Frontal cortex (tissue), 4 donors: ENCODE data around the gene SMARCA2. TPM values are rescaled to one million over a fixed set of nuclear protein-coding genes. Genes with fewer than 3 reads are reported as not detected.
A peak's percentile ranks its signal among the peaks of the same experiment; 100 is the strongest.

ENCODE experiments used
- DNase-seq, 2 donors: peaks; one replicate each; pipeline ENCODE4 v3.0.0; 2012; ENCODE audit warnings: low spot score in 2 of 2
- FAIRE-seq: peaks from 2 replicates; lab custom pipeline; 2012; peaks lifted over from hg19 to GRCh38; lab: Jason Lieb, UNC
- total RNA-seq: library from RNA; depleted of rRNA; stranded (reverse); fragments of >200 nt; gene quantifications from one replicate; pipeline ENCODE4 v1.2.3, GENCODE V29; 2014
- donor health status: control.
- donor health status: control.
- donor health status: control.

The SMARCA2 gene
- total RNA-seq, 1 donor from 2014 or later = 227 TPM

DNA sequence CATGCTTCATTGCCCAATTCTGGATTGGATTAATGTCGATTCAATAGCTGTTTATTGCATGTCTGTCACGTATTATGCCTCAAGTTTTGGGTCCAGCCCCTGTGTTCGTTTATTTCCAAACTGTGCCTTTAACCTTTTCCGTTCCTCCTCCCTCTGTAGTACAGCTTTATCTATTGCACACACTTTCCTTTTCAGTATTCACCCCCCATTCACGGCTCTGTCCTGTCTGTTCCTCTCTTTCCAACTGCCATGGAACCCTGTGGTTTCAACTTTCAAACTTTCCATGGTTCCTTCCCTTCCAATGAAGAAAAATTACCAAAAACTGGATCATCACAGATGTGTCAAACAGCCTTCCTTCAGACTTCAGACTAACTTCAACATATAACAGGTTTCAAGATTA, 17.1 kb downstream of the SMARCA2 start:
- FAIRE-seq = no peak
- DNase-seq = no peak

DNA sequence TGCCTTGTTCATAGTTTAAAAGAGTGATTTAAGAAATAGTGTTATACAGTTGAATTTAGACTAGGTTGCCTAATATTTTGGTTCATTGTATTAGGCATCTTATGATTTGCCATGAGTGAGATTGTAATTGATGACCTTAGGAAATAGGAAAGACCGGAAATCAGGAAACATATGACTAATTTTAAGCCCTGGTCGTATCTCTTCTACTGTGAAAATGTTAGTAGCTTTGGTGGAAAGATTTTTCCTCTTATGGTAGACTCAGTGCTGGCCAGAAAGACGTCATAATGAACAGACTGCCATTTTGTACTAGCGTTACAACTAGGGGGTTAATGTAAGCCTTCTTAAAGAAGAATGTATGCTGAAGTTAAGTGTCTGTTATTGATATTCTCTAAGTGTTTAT, 21.7 kb downstream of the SMARCA2 start:
- FAIRE-seq = no peak
- no peak for DNase-seq

DNA sequence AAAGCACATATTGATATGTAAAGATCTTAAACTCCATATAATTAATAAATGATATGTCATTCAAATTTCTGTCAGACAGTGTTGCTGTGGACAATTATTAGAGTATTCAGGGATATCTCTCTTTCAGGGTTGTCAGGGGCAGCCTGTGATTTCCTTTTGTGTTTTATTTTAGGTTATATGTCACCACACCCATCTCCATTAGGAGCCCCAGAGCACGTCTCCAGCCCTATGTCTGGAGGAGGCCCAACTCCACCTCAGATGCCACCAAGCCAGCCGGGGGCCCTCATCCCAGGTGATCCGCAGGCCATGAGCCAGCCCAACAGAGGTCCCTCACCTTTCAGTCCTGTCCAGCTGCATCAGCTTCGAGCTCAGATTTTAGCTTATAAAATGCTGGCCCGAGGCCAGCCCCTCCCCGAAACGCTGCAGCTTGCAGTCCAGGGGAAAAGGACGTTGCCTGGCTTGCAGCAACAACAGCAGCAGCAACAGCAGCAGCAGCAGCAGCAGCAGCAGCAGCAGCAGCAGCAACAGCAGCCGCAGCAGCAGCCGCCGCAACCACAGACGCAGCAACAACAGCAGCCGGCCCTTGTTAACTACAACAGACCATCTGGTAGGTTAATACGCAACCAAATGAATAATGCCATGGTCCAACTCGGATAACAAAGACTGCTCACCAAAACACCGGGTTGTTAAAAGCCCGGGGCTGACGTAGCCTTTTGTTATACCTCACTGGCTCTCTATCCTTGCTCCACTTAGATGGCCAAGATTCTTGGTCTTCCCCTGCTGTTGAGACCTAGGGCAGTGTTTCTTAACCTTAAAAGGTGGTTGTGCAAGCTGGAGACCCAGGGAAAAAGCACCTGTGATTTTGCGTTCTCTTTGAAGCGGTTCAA, 24.4 kb downstream of the SMARCA2 start:
- DNase-seq (no peak), FAIRE-seq (no peak)

DNA sequence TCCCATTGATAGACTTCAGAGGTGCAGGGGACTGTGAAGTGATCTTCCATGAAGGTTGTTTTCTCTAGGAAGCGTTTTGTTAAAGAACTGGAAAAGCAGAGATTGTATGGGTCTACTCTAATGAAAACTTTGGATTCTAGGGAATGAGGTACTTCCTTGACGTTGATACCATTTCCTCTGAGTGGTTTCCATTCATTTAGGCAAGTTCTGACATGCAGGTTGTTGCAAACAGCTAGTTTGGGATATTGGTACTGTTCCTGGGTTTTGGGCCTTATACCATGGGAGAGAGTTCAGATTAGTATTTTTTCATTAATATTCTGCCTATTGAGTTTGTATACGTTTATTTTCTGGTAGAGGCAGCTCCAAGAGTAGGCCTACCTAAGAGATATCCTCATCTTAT, 25.7 kb downstream of the SMARCA2 start:
- DNase-seq (no peak), FAIRE-seq (no peak)

DNA sequence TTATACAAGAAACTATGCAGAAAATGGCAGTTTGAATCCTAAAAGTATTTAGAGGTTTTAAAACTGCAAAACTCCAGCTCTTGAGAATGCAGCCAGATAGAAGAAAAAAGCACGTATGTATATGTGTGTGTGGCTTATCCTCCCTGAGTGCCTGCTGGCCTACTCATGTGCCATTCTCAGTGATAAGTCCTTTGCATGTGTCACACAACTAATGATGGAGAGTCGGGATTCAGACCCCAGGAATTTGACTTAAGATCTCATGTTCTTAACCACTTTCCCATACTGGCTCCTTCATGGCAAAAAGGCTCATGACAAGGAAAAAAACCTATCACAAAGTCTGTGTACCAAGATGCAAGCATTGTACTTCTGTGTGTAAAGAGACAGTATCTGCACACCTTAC, 26.6 kb downstream of the SMARCA2 start:
- no peak for DNase-seq
- no peak for FAIRE-seq

DNA sequence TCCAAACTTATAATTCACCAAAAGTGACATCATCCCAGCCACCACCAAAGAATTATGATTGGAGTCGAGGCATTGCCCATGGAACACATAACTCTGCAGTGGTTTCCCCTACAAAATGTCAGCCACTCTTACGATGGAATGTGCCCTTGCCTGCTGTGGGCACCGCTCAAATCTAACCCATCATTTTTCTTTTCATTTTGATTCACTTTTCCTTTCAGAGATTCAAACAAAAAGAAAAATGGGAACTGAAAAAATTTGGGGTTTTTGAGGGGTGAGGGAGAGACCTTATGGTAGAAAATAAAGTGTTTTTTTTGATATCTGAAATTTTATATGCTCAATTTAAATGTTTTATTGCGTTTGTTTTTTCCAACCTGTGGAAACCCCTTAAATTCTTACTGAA, 28.1 kb downstream of the SMARCA2 start:
- no peak for FAIRE-seq

DNA sequence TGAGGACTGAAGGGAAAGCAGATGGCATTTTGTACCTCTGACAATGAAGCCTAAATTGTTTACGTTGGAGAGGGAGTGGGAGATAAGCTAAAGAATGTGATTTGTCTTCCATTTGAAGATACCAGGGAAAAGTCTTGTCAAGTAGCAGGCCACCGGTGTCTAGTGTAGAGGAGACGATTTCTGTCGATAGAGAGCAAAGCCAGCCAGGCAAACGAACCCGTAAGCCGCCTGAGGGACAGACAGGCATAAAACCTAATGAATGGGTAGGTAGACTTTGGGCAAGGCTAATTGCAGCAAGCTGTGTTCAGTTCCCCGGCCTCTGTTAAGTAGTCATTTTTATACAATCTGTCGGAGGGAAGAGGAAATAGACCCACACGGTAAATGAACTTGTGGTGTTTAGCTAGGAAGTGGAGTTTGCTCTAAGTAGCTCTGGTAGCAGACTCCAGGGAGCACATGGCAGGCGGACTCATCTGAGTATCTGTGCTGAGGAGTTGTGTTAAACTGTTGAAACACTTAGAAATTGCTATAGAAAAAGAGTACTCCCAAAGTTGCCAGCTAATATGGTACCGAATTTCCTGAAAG, 28.8 kb downstream of the SMARCA2 start:
- no peak for FAIRE-seq
- no peak for DNase-seq

More for the DNA sequence above, 28.1 kb downstream of the SMARCA2 start:
- DNase-seq = no peak

DNA sequence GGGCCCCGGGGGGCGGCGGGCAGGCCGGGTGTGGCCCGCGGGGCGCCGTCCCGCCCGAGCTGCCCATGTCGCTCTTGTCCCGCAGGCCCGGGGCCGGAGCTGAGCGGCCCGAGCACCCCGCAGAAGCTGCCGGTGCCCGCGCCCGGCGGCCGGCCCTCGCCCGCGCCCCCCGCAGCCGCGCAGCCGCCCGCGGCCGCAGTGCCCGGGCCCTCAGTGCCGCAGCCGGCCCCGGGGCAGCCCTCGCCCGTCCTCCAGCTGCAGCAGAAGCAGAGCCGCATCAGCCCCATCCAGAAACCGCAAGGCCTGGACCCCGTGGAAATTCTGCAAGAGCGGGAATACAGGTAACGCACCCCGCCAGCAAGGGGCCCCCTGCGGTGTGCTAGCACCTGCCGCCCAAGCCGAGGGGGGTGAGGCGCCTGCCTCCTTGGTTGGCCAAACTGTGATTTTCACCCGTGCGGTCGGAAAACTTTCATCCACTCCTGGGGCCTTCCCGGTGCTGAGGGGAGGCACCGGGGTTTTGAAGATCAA, 32.1 kb downstream of the SMARCA2 start:
- no peak for DNase-seq
- FAIRE-seq = no peak

DNA sequence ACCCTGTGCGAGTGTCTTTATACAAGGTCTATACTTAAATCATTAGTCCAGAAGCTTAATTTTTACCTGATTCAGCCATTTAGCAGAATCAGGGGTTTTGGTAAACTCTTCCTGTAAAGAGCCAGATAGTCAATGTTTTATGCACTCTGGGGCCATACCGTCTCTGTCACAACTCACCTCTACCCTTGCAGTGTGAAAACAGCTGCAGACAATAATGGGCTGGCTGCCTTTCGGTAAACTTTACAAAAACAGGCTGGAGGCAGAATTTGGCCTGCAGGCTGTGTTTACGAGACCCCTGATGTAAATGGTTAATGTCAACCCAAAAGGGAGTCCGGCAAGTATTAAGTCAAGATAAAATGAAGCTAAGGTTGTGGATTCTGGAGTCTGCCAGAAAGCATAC, 32.8 kb downstream of the SMARCA2 start:
- FAIRE-seq = no peak

DNA sequence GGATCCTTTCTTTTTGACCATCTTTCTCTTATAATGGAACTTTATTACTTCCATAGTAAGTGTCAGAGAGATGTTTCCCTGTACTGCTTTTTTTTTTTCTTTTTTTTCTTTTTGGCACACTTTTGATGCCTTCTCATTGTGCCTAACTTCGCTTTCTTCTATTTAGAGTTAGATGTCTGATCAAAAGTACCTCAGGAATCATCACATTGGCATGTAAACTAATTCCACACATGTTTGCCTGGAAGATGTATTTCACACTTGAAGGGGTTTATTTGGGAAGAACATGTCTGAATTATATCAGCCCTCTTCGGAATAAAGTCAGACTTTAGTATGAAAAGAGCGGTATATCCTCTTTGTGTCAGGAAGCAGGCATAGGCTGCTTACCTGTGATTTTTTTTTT, 35.1 kb downstream of the SMARCA2 start:
- no peak for DNase-seq
- FAIRE-seq = no peak

More for the DNA sequence above, 32.8 kb downstream of the SMARCA2 start:
- no peak for DNase-seq

DNA sequence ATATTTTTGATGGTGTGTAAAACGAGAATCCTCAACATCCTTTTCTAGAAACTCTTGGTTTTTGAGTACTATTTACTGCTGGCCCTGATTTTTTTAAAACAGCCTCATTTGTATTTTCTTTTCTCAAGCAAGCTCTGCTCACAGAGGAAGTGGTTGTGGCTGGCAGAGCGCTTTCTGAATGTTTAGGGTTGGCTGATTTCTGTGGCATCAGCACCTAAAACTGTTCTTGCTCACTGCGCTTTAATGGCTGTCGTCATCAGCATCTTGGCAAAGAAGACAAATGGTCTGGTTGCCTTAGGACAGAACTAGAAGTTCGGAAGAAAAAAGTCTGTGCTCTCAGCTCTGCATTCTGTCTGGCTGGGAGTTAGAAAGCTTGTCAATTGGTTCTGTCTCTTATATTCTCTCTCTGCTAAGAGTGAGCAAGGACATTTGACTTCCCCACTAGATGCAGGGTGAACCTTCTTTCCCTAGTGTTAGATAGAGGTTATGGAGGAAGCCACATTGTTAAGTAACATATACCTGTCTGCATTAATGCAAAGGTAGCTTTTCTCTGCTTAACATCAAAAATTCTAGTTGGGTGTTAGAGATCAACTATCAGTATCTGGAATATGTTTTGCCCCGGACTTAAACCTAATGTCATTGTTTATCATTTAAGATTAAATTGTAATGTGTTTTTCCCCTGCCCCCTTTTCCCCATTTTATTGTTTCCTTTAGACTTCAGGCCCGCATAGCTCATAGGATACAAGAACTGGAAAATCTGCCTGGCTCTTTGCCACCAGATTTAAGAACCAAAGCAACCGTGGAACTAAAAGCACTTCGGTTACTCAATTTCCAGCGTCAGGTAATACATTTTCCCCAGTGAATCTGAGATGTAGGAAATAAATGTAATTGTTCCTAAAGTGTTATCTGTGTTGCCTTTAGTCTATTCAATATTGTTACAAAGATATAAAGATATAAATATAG, 39.0 kb downstream of the SMARCA2 start:
- no peak for DNase-seq
- FAIRE-seq = no peak

DNA sequence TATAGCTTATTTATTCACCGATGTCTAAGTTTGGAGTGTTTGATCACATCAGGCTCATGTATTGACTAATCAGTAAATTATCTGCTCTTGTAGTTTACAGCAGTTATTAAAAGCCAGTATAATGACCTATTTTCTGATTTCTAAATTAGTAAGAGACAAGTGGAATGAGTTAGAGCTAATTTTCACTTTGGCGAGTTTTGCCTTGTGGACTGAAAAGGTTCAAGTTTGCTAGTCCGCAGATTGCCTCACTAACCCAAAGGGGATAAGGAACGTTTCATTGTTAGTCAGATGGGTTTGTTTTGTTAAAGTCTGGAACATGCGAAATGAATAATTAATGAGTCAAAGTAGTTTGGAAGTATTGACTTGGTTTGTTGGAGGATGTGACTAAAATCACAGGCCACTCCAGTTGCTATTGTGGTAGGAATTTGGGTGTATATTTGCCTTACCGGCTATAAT, 40.1 kb downstream of the SMARCA2 start:
- DNase-seq (no peak), FAIRE-seq (no peak)

DNA sequence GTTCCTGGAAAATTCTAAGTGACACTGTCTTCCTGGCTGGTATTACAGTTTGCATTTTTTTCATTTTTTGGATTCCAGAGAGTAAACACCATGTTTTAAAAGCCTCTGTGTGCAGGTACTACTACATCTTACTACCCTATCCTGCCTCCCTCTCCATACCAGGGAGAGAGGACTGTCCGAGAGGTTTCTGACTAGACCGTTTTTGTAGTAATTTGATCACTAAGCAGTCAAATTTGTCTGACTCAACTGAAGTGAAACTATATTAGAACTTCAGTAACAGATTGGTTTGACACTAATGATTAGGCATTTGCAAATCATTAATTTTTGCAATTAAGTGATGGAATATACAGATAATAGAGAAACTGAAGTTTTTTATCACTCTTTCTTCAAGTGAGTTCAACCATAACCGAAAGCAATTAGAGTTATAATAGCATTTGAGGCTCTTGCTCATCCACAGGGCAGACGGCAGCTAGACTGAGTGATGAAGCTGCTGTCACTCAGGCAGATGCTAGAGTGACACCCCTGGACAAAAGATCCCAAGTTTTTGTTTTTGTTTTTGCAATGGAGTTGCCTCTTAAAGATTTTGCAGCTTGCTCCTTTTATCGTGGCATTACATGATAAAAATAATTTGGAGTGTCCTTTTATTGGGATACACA, 44.3 kb downstream of the SMARCA2 start:
- DNase-seq (no peak), FAIRE-seq (no peak)

DNA sequence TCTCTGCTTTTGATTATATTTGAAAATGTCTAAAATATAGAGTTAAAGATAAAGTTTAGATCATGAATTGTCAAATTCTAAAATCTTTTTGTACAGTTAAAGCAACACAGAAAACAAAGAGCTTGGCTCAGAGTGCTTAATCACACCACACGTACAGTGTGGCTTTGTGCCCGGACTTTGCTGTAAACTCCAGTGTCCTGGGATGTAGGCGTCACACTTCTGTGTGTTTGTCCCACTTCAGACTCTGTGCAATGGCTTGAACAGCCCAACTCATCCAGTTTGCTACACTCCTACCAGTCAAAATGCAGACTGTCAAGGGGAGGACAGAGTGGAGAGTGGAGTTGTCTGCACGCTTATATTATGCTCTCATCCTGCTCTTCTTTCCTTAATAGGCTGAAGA, 45.3 kb downstream of the SMARCA2 start:
- no peak for FAIRE-seq
- no peak for DNase-seq

DNA sequence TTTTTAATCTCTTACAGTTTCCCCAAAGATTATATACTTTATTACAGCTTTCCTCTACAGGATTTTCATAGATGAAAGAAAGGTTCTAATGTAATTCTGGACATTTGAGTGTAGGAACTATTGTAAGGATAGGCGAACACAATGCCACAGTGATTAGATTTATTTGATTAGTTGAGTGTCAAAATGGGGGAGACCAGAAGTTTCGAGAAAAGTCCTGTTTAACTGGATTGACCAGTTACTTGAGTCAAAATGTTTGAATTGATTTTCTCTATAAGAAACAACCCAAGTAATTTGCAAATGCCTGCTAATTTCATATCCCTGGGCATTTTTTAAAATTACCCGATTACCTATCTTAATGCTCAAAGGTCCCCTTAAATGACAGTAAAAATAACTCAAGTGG, 50.6 kb downstream of the SMARCA2 start:
- no peak for FAIRE-seq
- no peak for DNase-seq

DNA sequence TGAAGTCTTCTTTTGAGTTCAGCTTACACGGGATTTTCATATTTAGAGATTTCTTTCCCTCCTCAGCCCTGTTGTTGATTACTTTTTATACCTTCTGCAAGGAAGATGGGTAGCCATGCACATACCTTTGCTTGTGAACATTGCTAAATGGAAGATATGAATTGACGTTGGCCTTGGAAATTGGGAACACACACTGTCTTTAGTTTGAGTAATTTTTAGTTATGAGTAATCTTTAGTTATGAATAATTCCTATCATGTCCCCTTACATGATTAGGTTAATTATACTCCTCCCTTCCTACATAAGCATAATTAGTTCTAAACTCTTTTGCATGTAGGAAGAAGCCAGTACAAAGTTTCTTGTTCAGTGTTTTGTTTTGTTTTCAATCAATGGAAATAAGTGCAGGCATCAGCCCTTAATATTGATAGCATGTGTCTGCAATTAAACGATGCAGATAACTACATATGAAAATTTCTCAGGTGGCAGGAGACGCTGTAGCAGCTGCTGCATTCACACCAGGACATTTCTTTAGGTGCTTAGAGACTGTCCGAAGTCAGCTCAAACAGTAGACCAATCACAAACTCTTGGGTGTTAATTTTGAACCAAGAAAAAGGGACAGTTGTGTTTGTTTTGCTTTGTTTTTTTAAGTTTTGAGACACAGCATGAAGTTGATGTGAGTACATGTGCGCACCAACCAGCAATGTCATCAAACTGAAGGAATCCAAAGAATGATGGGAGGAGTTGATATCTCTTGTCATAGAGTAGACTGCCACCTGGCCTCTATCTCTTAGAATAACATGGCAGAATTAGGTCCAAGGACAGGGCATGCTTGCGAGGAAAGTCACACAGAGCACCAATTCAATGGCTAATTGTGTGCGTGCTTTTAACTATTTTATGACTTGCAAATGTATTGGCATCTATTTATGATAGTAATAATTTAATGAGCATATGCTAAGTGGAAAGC, 51.4 kb downstream of the SMARCA2 start:
- DNase-seq = no peak
- FAIRE-seq = no peak

DNA sequence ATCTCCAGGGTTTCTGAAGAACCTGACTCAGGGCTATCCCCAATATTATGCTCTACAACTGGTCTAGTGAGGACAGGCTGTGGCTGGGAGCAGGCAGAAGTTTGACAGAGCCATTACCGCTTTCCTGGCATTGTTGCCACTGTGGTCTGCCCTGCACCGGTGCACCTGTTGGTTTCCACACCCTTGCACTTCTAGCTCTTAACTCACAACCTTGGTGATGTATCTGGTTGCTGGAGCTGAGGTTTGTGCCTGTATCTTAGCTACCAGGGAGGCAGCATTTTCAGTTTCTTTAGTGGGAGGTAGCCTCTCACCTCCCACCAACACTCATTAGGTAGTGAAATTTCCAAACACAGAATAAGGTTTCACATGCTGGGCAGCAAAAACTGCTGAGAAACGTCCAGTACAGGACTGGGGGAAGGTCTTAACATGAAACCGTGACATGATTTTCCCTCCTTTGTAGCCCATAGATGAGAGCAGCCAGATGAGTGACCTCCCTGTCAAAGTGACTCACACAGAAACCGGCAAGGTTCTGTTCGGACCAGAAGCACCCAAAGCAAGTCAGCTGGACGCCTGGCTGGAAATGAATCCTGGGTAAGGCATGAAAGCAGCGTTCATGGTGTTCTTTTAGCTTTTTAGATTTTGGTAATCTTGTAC, 57.7 kb downstream of the SMARCA2 start:
- DNase-seq (no peak), FAIRE-seq (no peak)

DNA sequence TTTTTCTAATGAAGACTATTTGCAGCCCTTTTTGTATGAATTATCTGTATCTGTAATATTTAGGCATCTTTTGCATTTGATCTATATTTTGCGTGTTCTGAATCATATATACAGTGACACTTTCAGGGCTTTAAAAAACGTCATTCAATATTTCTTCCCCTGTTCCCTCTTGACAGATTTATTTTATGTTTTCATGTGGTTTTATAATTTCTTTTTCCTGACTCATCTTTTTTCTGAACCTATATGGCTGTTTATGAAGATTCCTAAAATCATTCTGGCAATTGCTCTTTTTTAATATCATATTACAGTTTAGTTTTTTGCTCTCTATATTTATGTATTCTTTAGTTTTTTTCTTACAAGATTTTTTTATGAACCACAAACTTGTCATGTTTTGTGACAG, 67.6 kb downstream of the SMARCA2 start:
- peak; percentile 37 for FAIRE-seq
- DNase-seq = no peak
